ENCODE results near the gene ZNF232. TPM values are rescaled to one million over a fixed set of nuclear protein-coding genes. Genes with fewer than 3 reads are reported as not detected.

Gene ZNF232
- polyA plus RNA-seq, 1 donor from 2014 or later: 32.5 TPM

DNA sequence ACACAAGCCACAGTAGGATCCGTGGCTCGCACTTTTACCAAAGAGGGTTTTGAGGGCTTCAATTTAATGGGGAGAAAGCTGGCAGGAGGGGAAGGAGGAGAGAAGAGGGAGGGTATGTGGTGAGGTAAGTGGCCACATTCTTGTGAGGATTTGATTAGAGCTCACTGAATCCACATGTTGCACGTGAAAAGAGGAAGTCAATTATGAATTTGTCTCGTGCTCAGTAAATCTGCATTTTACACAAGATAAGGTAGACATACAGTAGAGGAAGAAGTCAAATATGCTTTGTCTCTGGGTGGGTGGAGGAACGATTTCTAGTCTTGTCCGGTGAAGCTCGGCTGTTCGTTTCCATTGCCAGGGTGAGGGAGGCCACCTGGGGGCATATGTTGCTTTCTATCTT is 862 bp downstream of the ZNF232 start:
- Histone ChIP-seq H3K27ac (ENCODE audit: low read length) (peak overlapping the region; percentile 84), H3K4me3 (ENCODE audit: low read length) (peak overlapping the region; percentile 86), H3K9me2 (ENCODE audit: insufficient read depth, low read length) (no peaks in the 10 kb centered on the region), H2AFZ (ENCODE audit: low read depth, low read length) (peak overlapping the region; percentile 93), H3K36me3 (ENCODE audit: insufficient read depth, low read length) (peaks cover 11% of the 10 kb centered on the region), H3K9me3 (ENCODE audit: low read length) (no peaks in the 10 kb centered on the region), H3K4me2 (ENCODE audit: low read length) (peak overlapping the region; percentile 66), H3K27me3 (ENCODE audit: insufficient read depth, low read depth, low read length) (no peaks in the 10 kb centered on the region), H3K79me2 (replicated peaks; ENCODE audit: insufficient read depth, low read length) (peaks cover 14% of the 10 kb centered on the region), H3F3A (ENCODE audit: insufficient read depth, low read length, poor library complexity, severe bottlenecking) (no peaks in the 10 kb centered on the region), H3K9ac (ENCODE audit: low read length) (peak overlapping the region; percentile 92), H4K20me1 (ENCODE audit: insufficient read depth) (no peaks in the 10 kb centered on the region)
- TF ChIP-seq MXI1 (conservative IDR thresholded peaks at IDR 0.05; ENCODE audit: poor library complexity, severe bottlenecking): no peak
- no peak for TF ChIP-seq POLR2AphosphoS5 (IDR thresholded peaks at IDR 0.05)
- no peak for TF ChIP-seq EP300 (conservative IDR thresholded peaks at IDR 0.05; ENCODE audit: poor library complexity, severe bottlenecking)
- no peak for TF ChIP-seq TAF1 (IDR thresholded peaks at IDR 0.05; ENCODE audit: low read depth)
- TF ChIP-seq RAD21 (conservative IDR thresholded peaks at IDR 0.05): no peak
- no peak for TF ChIP-seq CTCF (IDR thresholded peaks at IDR 0.05; ENCODE audit: poor library complexity, severe bottlenecking)
- TF ChIP-seq SMC3 (conservative IDR thresholded peaks at IDR 0.05; ENCODE audit: poor library complexity): no peak
- no peak for TF ChIP-seq EZH2 (IDR thresholded peaks at IDR 0.05; ENCODE audit: borderline replicate concordance, insufficient read depth, low read length, poor library complexity, severe bottlenecking)
- TF ChIP-seq, protein P1, sequence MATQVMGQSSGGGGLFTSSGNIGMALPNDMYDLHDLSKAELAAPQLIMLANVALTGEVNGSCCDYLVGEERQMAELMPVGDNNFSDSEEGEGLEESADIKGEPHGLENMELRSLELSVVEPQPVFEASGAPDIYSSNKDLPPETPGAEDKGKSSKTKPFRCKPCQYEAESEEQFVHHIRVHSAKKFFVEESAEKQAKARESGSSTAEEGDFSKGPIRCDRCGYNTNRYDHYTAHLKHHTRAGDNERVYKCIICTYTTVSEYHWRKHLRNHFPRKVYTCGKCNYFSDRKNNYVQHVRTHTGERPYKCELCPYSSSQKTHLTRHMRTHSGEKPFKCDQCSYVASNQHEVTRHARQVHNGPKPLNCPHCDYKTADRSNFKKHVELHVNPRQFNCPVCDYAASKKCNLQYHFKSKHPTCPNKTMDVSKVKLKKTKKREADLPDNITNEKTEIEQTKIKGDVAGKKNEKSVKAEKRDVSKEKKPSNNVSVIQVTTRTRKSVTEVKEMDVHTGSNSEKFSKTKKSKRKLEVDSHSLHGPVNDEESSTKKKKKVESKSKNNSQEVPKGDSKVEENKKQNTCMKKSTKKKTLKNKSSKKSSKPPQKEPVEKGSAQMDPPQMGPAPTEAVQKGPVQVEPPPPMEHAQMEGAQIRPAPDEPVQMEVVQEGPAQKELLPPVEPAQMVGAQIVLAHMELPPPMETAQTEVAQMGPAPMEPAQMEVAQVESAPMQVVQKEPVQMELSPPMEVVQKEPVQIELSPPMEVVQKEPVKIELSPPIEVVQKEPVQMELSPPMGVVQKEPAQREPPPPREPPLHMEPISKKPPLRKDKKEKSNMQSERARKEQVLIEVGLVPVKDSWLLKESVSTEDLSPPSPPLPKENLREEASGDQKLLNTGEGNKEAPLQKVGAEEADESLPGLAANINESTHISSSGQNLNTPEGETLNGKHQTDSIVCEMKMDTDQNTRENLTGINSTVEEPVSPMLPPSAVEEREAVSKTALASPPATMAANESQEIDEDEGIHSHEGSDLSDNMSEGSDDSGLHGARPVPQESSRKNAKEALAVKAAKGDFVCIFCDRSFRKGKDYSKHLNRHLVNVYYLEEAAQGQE (IDR thresholded peaks at IDR 0.05; ENCODE audit: borderline replicate concordance): no peak

DNA sequence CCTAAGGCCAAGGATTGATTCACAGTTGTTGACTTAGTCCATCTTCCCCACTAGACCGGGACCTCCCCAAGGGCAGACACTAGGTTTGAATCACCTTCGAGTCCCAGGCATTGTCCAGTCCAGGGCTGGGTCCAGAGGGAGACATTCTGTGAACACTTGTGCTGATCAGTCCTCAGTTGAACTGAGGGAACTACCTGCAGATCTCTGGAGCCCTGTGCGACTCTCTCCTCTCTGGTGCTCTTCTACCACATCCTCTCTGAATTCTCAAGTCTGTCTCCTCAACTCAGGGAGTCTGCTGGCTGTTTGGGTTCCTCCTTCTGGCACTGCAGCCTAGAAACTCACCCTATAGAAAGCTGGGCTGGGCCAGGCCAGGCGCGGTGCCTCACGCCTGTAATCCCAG is 10.8 kb downstream of the ZNF232 start:
- no peaks in the 10 kb centered on the region for H3K79me2 ChIP-seq (replicated peaks; ENCODE audit: insufficient read depth, low read length)
- TF ChIP-seq TAF1 (IDR thresholded peaks at IDR 0.05; ENCODE audit: low read depth) (no peak), EZH2 (IDR thresholded peaks at IDR 0.05; ENCODE audit: borderline replicate concordance, insufficient read depth, low read length, poor library complexity, severe bottlenecking) (no peak), CTCF (IDR thresholded peaks at IDR 0.05; ENCODE audit: poor library complexity, severe bottlenecking) (no peak), SMC3 (conservative IDR thresholded peaks at IDR 0.05; ENCODE audit: poor library complexity) (no peak), RAD21 (conservative IDR thresholded peaks at IDR 0.05) (no peak), POLR2AphosphoS5 (IDR thresholded peaks at IDR 0.05) (no peak), EP300 (conservative IDR thresholded peaks at IDR 0.05; ENCODE audit: poor library complexity, severe bottlenecking) (no peak)
- no peaks in the 10 kb centered on the region for H3F3A ChIP-seq (ENCODE audit: insufficient read depth, low read length, poor library complexity, severe bottlenecking)
- no peak overlapping the region for H2AFZ ChIP-seq (ENCODE audit: low read depth, low read length)
- no peak overlapping the region for H3K9ac ChIP-seq (ENCODE audit: low read length)
- H3K4me3 ChIP-seq (ENCODE audit: low read length): no peak overlapping the region
- H3K9me2 ChIP-seq (ENCODE audit: insufficient read depth, low read length): no peaks in the 10 kb centered on the region
- no peak overlapping the region for H3K27ac ChIP-seq (ENCODE audit: low read length)
- H3K36me3 ChIP-seq (ENCODE audit: insufficient read depth, low read length): no peaks in the 10 kb centered on the region
- H3K9me3 ChIP-seq (ENCODE audit: low read length): peaks cover 7% of the 10 kb centered on the region
- H4K20me1 ChIP-seq (ENCODE audit: insufficient read depth): no peaks in the 10 kb centered on the region
- H3K27me3 ChIP-seq (ENCODE audit: insufficient read depth, low read depth, low read length): peaks cover 6% of the 10 kb centered on the region
- H3K4me2 ChIP-seq (ENCODE audit: low read length): no peak overlapping the region

All from neural cell (in vitro differentiated cells).